ENCODE data around the gene HS3ST6. TPM values are rescaled to one million over a fixed set of nuclear protein-coding genes. Genes with fewer than 3 reads are reported as not detected.

HS3ST6 gene
- total and polyA plus RNA-seq, 2 of the 13 experiments (the other 11 are each of a cell fraction or from before 2014, with no cell fraction given) = not detected

- no peak for TF ChIP-seq AHDC1 (CRISPR knock-in tag; IDR thresholded peaks at IDR 0.05; ENCODE audit: borderline replicate concordance)
- TF ChIP-seq ZNF280D (CRISPR knock-in tag; IDR thresholded peaks at IDR 0.05) = no peak
- no peak; the same call in 1 of the 2 replicates for TF ChIP-seq TFDP2 (CRISPR knock-in tag; IDR thresholded peaks at IDR 0.05)
- no peak for TF ChIP-seq HMGA1 (CRISPR knock-in tag; conservative IDR thresholded peaks at IDR 0.05)
- peak; percentile 52; the same call in 1 of the 2 replicates for TF ChIP-seq POLR2G (IDR thresholded peaks at IDR 0.05; ENCODE audit: low read depth, low read length)
- no peak for TF ChIP-seq BORCS8-MEF2B (CRISPR knock-in tag; IDR thresholded peaks at IDR 0.05)
- no peak for TF ChIP-seq U2AF2 (IDR thresholded peaks at IDR 0.05; ENCODE audit: low read depth, low read length)
- TF ChIP-seq TMF1 (CRISPR knock-in tag; IDR thresholded peaks at IDR 0.05; ENCODE audit: low read depth) = no peak; the same call in 1 of the 2 replicates
- no peak for TF ChIP-seq ZNF333 (CRISPR knock-in tag; IDR thresholded peaks at IDR 0.05; ENCODE audit: borderline replicate concordance)
- TF ChIP-seq ZNF451 (CRISPR knock-in tag; IDR thresholded peaks at IDR 0.05) = peak; percentile 57; the same call in 1 of the 2 replicates
- no peak for TF ChIP-seq CEBPZ (IDR thresholded peaks at IDR 0.05; ENCODE audit: low read length)
- TF ChIP-seq ZNF354B (CRISPR knock-in tag; IDR thresholded peaks at IDR 0.05) = no peak
- no peak for TF ChIP-seq PRPF4 (IDR thresholded peaks at IDR 0.05; ENCODE audit: low read depth, low read length, poor library complexity, severe bottlenecking)
- TF ChIP-seq NCOR1 (IDR thresholded peaks at IDR 0.05; ENCODE audit: borderline replicate concordance, low read length) = no peak
- no peak for TF ChIP-seq SMARCE1 (IDR thresholded peaks at IDR 0.05; ENCODE audit: borderline replicate concordance)
Measured at GRCh38 chr16:1941162-1942046, 23.2 kb upstream of the HS3ST6 start (continued).
